GM23338 (cell line): ENCODE measurements around the gene C10orf71. TPM values are rescaled to one million over a fixed set of nuclear protein-coding genes. Genes with fewer than 3 reads are reported as not detected.

ENCODE experiments used
- ATAC-seq: fragments of 200-7000 bp; cut with Tn5 transposase; 3 replicates; pipeline ENCODE4 v1.9.1; 2020
- DNase-seq: peaks from one replicate; pipeline ENCODE4 v3.0.0-alpha.2; 2015; ENCODE audit warnings: low spot score
- H2AFZ ChIP-seq: fragments of 200-600 bp; sonication (generic); 2 replicates; pipeline ENCODE4 v1.8.0; 2016; ENCODE audit warnings: antibody characterized with exemption, mild to moderate bottlenecking, moderate library complexity
- H3F3A ChIP-seq: fragments of 200-600 bp; sonication (generic); replicated peaks from 2 replicates; pipeline ENCODE4 v1.8.0; 2017; ENCODE audit warnings: antibody characterized with exemption, mixed run types, low read depth
- H3K27ac ChIP-seq: fragments of 200-600 bp; sonication (generic); 2 replicates; pipeline ENCODE4 v1.6.1; 2016; ENCODE audit warnings: low read depth
- H3K27me3 ChIP-seq: fragments of 200-600 bp; sonication (generic); 2 replicates; pipeline ENCODE4 v1.8.0; 2016; ENCODE audit warnings: mild to moderate bottlenecking, mixed run types, moderate library complexity; ENCODE audit not compliant: insufficient read depth
- H3K36me3 ChIP-seq: fragments of 200-600 bp; sonication (generic); 2 replicates; pipeline ENCODE4 v1.8.0; 2016; ENCODE audit warnings: mild to moderate bottlenecking; ENCODE audit not compliant: insufficient read depth
- H3K4me1 ChIP-seq: fragments of 200-600 bp; sonication (generic); 2 replicates; pipeline ENCODE4 v1.8.0; 2016; ENCODE audit warnings: mild to moderate bottlenecking, moderate library complexity; ENCODE audit not compliant: insufficient read depth
- H3K4me2 ChIP-seq: fragments of 200-600 bp; sonication (generic); 2 replicates; pipeline ENCODE4 v1.7.1; 2017; ENCODE audit warnings: mixed run types
- H3K4me3 ChIP-seq: fragments of 200-600 bp; sonication (generic); 2 replicates; pipeline ENCODE4 v1.6.1; 2016; ENCODE audit warnings: mixed run types
- H3K79me2 ChIP-seq: fragments of 200-600 bp; sonication (generic); replicated peaks from 2 replicates; pipeline ENCODE4 v1.8.0; 2017; ENCODE audit warnings: mild to moderate bottlenecking; ENCODE audit not compliant: insufficient read depth
- H3K9me2 ChIP-seq: fragments of 200-600 bp; sonication (generic); 2 replicates; pipeline ENCODE4 v1.8.0; 2017; ENCODE audit not compliant: insufficient read depth
- H4K20me1 ChIP-seq: fragments of 200-600 bp; sonication (generic); replicated peaks from 2 replicates; pipeline ENCODE4 v1.8.0; 2017; ENCODE audit warnings: mild to moderate bottlenecking; ENCODE audit not compliant: insufficient read depth
- H3K27ac Mint-ChIP-seq: 2 replicates; pipeline ENCODE4 v1.8.0; 2020; ENCODE audit warnings: inconsistent platforms, mild to moderate bottlenecking, moderate library complexity, mixed read lengths
- H3K27me3 Mint-ChIP-seq: 3 replicates; pipeline ENCODE4 v1.8.0; 2022; ENCODE audit warnings: low read depth, mild to moderate bottlenecking, moderate library complexity, mixed read lengths, inconsistent platforms; ENCODE audit not compliant: insufficient read depth, poor library complexity
- H3K36me3 Mint-ChIP-seq: 3 replicates; pipeline ENCODE4 v1.8.0; 2021; ENCODE audit warnings: low read depth, mild to moderate bottlenecking, inconsistent platforms, moderate library complexity, mixed read lengths
- H3K4me1 Mint-ChIP-seq: 3 replicates; pipeline ENCODE4 v1.8.0; 2020; ENCODE audit warnings: mild to moderate bottlenecking, inconsistent platforms, mixed read lengths
- H3K4me3 Mint-ChIP-seq: 3 replicates; pipeline ENCODE4 v1.8.0; 2021; ENCODE audit warnings: moderate library complexity, mild to moderate bottlenecking, inconsistent platforms, mixed read lengths
- H3K9me3 Mint-ChIP-seq: 3 replicates; pipeline ENCODE4 v1.8.0; 2020; ENCODE audit warnings: moderate library complexity, mild to moderate bottlenecking, inconsistent platforms, mixed read lengths
- CREB1 ChIP-seq: fragments of 250-450 bp; sonication (Bioruptor Pico); IDR thresholded peaks from 2 replicates; pipeline ENCODE4 v1.5.0; 2020; ENCODE audit warnings: low read depth, mild to moderate bottlenecking, moderate library complexity
- ETS1 ChIP-seq: IDR thresholded peaks from 2 replicates; pipeline ENCODE4 v1.6.1; 2016; ENCODE audit warnings: antibody characterized with exemption
- EZH2 ChIP-seq: fragments of 200-600 bp; sonication (generic); IDR thresholded peaks from one replicate; pipeline ENCODE4 v1.8.0; 2017; ENCODE audit warnings: antibody characterized with exemption, mild to moderate bottlenecking, low read depth; ENCODE audit not compliant: unreplicated experiment
- EZH2phosphoT487 ChIP-seq: fragments of 200-600 bp; sonication (generic); IDR thresholded peaks from one replicate; pipeline ENCODE4 v1.8.1; 2018; ENCODE audit warnings: antibody characterized with exemption; ENCODE audit not compliant: unreplicated experiment
- JUNB ChIP-seq: IDR thresholded peaks from one replicate; pipeline ENCODE4 v1.6.1; 2016; ENCODE audit warnings: antibody characterized with exemption; ENCODE audit not compliant: unreplicated experiment
- STAT1 ChIP-seq: IDR thresholded peaks from one replicate; pipeline ENCODE4 v1.6.1; 2016; ENCODE audit warnings: antibody characterized with exemption; ENCODE audit not compliant: unreplicated experiment
- ZNF331 ChIP-seq: fragments of 250-450 bp; sonication (Bioruptor Pico); IDR thresholded peaks from 2 replicates; pipeline ENCODE4 v1.5.0; 2020; ENCODE audit warnings: low read depth, mild to moderate bottlenecking, moderate library complexity
- ZNF462 ChIP-seq: fragments of 250-450 bp; sonication (Bioruptor Pico); IDR thresholded peaks from 2 replicates; pipeline ENCODE4 v1.5.0; 2020; ENCODE audit warnings: mild to moderate bottlenecking, moderate library complexity
- polyA plus RNA-seq: library from polyadenylated mRNA; unstranded; fragments of >200 nt; fragmentation: Nextera tagmentation; extraction: Ambion mirVana; gene quantifications from 2 replicates; pipeline ENCODE4 v1.2.1, GENCODE V29; 2016
- total RNA-seq: library from RNA; depleted of rRNA; stranded (reverse); fragments of >200 nt; shearing (Covaris generic); gene quantifications from 2 replicates; pipeline ENCODE4 v1.2.3, GENCODE V29; 2014

Gene C10orf71
- total and polyA plus RNA-seq, 2 experiments from 2014 or later, result not detected

- H3K4me3 Mint-ChIP-seq, result no peak overlapping the region
- DNase-seq, result no peak
- H3K79me2 ChIP-seq, result no peaks in the 10 kb centered on the region
- H3K4me1 Mint-ChIP-seq, result no peaks in the 10 kb centered on the region
- H2AFZ ChIP-seq, result no peak overlapping the region
- 0 out of 2 replicates have a peak, but pooled peaks cover 2% of the 10 kb centered on the region for H3K9me2 ChIP-seq
- H3K27ac ChIP-seq, result no peak overlapping the region
- ATAC-seq, result no peak
- no peaks in the 10 kb centered on the region for H3K27me3 Mint-ChIP-seq
- H4K20me1 ChIP-seq, result no peaks in the 10 kb centered on the region
- H3K27ac Mint-ChIP-seq, result no peak overlapping the region
- H3K36me3 ChIP-seq, result no peaks in the 10 kb centered on the region
- no peaks in the 10 kb centered on the region for H3K36me3 Mint-ChIP-seq
- H3F3A ChIP-seq, result no peaks in the 10 kb centered on the region
- no peak overlapping the region for H3K4me3 ChIP-seq
- H3K4me2 ChIP-seq, result no peak overlapping the region
- TF ChIP-seq ZNF331 (CRISPR knock-in tag) (no peak), ETS1 (no peak)
- H3K27me3 ChIP-seq, result no peaks in the 10 kb centered on the region
- H3K9me3 Mint-ChIP-seq, result peaks cover 6% of the 10 kb centered on the region; the same call in 1 of the 3 replicates
- no peaks in the 10 kb centered on the region for H3K4me1 ChIP-seq
Measured at GRCh38 chr10:49353895-49354566, 55.1 kb downstream of the C10orf71 start.

GRCh38 chr10:49354593-49354992 is 55.6 kb downstream of the C10orf71 start:
- Mint-ChIP-seq H3K4me3 (no peak overlapping the region), H3K36me3 (no peaks in the 10 kb centered on the region), H3K4me1 (peaks cover under 1% of the 10 kb centered on the region; the same call in 1 of the 3 replicates), H3K27ac (no peak overlapping the region), H3K9me3 (peaks cover 6% of the 10 kb centered on the region; the same call in 1 of the 3 replicates), H3K27me3 (no peaks in the 10 kb centered on the region)
- H3K27ac ChIP-seq, result no peak overlapping the region
- no peak overlapping the region for H3K4me3 ChIP-seq
- DNase-seq (no peak), ATAC-seq (no peak)
- H3K9me2 ChIP-seq, result no peaks in the 10 kb centered on the region
- no peak for TF ChIP-seq ZNF462 (CRISPR knock-in tag)
- TF ChIP-seq ZNF331 (CRISPR knock-in tag), result no peak
- no peak for TF ChIP-seq EZH2phosphoT487
- TF ChIP-seq EZH2, result no peak
- TF ChIP-seq STAT1, result no peak
- no peak for TF ChIP-seq JUNB
- TF ChIP-seq CREB1 (CRISPR knock-in tag), result no peak
- H3F3A ChIP-seq, result no peaks in the 10 kb centered on the region
- peaks cover 2% of the 10 kb centered on the region; the same call in 1 of the 2 replicates for H3K4me1 ChIP-seq
- no peak overlapping the region for H2AFZ ChIP-seq
- H4K20me1 ChIP-seq, result no peaks in the 10 kb centered on the region
- no peaks in the 10 kb centered on the region for H3K27me3 ChIP-seq
- no peaks in the 10 kb centered on the region for H3K36me3 ChIP-seq
- no peaks in the 10 kb centered on the region for H3K79me2 ChIP-seq
- H3K4me2 ChIP-seq, result no peak overlapping the region
